H1 (cell line): Measurements from ENCODE around the gene DACT3. TPM values are rescaled to one million over a fixed set of nuclear protein-coding genes. Genes with fewer than 3 reads are reported as not detected.

Experiments
- CBX5 ChIP-seq: fragments of 300-800, 300-1000 bp; sonication (generic); IDR thresholded peaks from 2 replicates; pipeline ENCODE4 v1.7.1; 2016; ENCODE audit warnings: antibody characterized with exemption, low read length, low read depth
- CEBPB ChIP-seq: IDR thresholded peaks from 2 replicates; pipeline ENCODE4 v1.6.1; 2012; ENCODE audit warnings: low read depth, low read length
- CHD1 ChIP-seq: IDR thresholded peaks from 2 replicates; pipeline ENCODE4 v1.6.1; 2012; ENCODE audit warnings: low read depth, low read length, improper control_type of control experiment
- RAD21 ChIP-seq, 2 experiments: IDR thresholded peaks in 1 of 2; conservative IDR thresholded peaks in 1 of 2; 2 replicates each; pipeline ENCODE4 v1.6.1; 2011; ENCODE audit warnings: low read depth in 2 of 2, low read length in 2 of 2, improper control_type of control experiment in 1 of 2, inconsistent platforms in 1 of 2, mild to moderate bottlenecking in 1 of 2, moderate library complexity in 1 of 2
- SP2 ChIP-seq: IDR thresholded peaks from 2 replicates; pipeline ENCODE4 v1.6.1; 2012; ENCODE audit warnings: mild to moderate bottlenecking, low read length, inconsistent platforms
- TBP ChIP-seq: IDR thresholded peaks from 2 replicates; pipeline ENCODE4 v1.6.1; 2011; ENCODE audit warnings: low read depth, low read length, improper control_type of control experiment
- YY1 ChIP-seq: IDR thresholded peaks from 2 replicates; pipeline ENCODE4 v1.6.1; 2011; ENCODE audit warnings: low read depth, mild to moderate bottlenecking, low read length
- polyA plus RNA-seq, 7 experiments: library from polyadenylated mRNA; depleted of rRNA in 3 of 7; stranded (reverse) in 5 of 7; unstranded in 2 of 7; fragments of >200 nt in 5 of 7; fragments of 200-250 nt in 2 of 7; gene quantifications; 1 replicate in 5 of 7; 2 replicates in 1 of 7; 4 replicates in 1 of 7; pipeline versions ENCODE4 v1.2.1 to v1.2.3, GENCODE V29; 2011 to 2013; ENCODE audit warnings: missing spikeins in 2 of 7, mixed read lengths in 2 of 7
- total RNA-seq: library from RNA; stranded (reverse); fragmentation: NEBNext Ultra II Directional; extraction: Animal tissue kit (Norgen Biotek cat#: 25700); gene quantifications from 2 replicates; pipeline ENCODE4 v1.2.1, GENCODE V29; 2021
- TF ChIP-seq, protein P1 (sequence below): fragments of 300-600 bp; sonication (generic); IDR thresholded peaks from 2 replicates; pipeline ENCODE4 v1.7.1; 2012; ENCODE audit warnings: low read length, moderate library complexity, mild to moderate bottlenecking, inconsistent platforms; ENCODE audit not compliant: insufficient replicate concordance
- TF ChIP-seq, protein P2 (sequence below): IDR thresholded peaks from 2 replicates; pipeline ENCODE4 v1.6.1; 2012; ENCODE audit warnings: inconsistent platforms

The DACT3 gene
- total and polyA plus RNA-seq, 2 of the 8 experiments (the other 6 are each of a cell fraction or from before 2014, with no cell fraction given), result 1.8 to 2.0 TPM

DNA sequence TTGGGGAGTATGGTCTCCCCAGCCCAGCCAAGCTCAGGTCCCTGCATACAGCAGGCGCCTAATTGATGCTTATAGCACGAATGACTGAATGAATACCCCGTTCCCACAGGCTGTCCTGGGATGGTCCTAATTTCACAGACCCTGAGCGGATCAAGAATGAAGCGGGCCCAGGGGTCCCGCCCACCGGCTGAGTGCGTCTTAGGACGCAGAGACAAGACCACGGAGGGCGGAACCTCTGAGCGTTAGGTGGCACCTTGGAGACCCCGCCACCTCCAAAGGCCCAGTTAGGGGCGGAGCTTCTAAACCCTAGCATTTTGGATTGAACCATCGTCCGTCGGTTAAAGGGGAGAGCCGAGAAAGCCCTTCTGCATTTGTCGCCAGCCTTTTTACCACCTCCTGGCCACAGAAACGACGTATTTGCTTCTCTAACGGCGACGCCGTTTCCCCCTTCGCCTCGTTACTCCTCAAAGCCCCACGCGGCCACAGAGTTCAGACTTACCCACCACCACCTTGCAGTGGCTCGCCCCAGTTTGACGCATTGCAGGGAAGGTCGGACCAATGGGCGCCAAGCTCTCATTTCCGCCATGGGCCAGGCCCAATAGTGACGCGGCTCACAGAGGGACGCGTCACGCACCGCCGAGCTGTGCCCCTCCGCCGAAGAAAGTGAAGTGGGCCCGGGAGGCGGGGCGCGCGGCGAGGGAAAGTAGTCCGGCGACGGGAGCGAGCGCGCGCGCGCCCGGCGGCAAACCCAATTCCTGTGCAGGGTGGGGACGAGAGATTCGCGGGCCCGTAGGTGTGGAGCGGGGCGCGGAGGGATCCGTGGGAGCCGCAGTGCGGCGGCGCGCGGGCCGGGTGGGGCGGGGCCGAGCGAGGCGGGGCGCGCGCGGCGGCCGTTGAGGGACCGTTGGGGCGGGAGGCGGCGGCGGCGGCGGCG, 60.3 kb downstream of the DACT3 start (continued):
- TF ChIP-seq, protein P1, sequence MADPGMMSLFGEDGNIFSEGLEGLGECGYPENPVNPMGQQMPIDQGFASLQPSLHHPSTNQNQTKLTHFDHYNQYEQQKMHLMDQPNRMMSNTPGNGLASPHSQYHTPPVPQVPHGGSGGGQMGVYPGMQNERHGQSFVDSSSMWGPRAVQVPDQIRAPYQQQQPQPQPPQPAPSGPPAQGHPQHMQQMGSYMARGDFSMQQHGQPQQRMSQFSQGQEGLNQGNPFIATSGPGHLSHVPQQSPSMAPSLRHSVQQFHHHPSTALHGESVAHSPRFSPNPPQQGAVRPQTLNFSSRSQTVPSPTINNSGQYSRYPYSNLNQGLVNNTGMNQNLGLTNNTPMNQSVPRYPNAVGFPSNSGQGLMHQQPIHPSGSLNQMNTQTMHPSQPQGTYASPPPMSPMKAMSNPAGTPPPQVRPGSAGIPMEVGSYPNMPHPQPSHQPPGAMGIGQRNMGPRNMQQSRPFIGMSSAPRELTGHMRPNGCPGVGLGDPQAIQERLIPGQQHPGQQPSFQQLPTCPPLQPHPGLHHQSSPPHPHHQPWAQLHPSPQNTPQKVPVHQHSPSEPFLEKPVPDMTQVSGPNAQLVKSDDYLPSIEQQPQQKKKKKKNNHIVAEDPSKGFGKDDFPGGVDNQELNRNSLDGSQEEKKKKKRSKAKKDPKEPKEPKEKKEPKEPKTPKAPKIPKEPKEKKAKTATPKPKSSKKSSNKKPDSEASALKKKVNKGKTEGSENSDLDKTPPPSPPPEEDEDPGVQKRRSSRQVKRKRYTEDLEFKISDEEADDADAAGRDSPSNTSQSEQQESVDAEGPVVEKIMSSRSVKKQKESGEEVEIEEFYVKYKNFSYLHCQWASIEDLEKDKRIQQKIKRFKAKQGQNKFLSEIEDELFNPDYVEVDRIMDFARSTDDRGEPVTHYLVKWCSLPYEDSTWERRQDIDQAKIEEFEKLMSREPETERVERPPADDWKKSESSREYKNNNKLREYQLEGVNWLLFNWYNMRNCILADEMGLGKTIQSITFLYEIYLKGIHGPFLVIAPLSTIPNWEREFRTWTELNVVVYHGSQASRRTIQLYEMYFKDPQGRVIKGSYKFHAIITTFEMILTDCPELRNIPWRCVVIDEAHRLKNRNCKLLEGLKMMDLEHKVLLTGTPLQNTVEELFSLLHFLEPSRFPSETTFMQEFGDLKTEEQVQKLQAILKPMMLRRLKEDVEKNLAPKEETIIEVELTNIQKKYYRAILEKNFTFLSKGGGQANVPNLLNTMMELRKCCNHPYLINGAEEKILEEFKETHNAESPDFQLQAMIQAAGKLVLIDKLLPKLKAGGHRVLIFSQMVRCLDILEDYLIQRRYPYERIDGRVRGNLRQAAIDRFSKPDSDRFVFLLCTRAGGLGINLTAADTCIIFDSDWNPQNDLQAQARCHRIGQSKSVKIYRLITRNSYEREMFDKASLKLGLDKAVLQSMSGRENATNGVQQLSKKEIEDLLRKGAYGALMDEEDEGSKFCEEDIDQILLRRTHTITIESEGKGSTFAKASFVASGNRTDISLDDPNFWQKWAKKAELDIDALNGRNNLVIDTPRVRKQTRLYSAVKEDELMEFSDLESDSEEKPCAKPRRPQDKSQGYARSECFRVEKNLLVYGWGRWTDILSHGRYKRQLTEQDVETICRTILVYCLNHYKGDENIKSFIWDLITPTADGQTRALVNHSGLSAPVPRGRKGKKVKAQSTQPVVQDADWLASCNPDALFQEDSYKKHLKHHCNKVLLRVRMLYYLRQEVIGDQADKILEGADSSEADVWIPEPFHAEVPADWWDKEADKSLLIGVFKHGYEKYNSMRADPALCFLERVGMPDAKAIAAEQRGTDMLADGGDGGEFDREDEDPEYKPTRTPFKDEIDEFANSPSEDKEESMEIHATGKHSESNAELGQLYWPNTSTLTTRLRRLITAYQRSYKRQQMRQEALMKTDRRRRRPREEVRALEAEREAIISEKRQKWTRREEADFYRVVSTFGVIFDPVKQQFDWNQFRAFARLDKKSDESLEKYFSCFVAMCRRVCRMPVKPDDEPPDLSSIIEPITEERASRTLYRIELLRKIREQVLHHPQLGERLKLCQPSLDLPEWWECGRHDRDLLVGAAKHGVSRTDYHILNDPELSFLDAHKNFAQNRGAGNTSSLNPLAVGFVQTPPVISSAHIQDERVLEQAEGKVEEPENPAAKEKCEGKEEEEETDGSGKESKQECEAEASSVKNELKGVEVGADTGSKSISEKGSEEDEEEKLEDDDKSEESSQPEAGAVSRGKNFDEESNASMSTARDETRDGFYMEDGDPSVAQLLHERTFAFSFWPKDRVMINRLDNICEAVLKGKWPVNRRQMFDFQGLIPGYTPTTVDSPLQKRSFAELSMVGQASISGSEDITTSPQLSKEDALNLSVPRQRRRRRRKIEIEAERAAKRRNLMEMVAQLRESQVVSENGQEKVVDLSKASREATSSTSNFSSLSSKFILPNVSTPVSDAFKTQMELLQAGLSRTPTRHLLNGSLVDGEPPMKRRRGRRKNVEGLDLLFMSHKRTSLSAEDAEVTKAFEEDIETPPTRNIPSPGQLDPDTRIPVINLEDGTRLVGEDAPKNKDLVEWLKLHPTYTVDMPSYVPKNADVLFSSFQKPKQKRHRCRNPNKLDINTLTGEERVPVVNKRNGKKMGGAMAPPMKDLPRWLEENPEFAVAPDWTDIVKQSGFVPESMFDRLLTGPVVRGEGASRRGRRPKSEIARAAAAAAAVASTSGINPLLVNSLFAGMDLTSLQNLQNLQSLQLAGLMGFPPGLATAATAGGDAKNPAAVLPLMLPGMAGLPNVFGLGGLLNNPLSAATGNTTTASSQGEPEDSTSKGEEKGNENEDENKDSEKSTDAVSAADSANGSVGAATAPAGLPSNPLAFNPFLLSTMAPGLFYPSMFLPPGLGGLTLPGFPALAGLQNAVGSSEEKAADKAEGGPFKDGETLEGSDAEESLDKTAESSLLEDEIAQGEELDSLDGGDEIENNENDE, result no peak
- TF ChIP-seq TBP, result peak; percentile 68
- TF ChIP-seq CEBPB, result no peak
- no peak for TF ChIP-seq RAD21 (IDR thresholded peaks at IDR 0.05 in 1 of 2, conservative IDR thresholded peaks at IDR 0.05 in 1 of 2; ENCODE audit: low read depth in 2 of 2, low read length in 2 of 2)
- TF ChIP-seq CBX5, result no peak
- TF ChIP-seq SP2, result no peak
- no peak for TF ChIP-seq YY1
- TF ChIP-seq, protein P2, sequence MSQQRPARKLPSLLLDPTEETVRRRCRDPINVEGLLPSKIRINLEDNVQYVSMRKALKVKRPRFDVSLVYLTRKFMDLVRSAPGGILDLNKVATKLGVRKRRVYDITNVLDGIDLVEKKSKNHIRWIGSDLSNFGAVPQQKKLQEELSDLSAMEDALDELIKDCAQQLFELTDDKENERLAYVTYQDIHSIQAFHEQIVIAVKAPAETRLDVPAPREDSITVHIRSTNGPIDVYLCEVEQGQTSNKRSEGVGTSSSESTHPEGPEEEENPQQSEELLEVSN, result no peak
- peak; percentile 96 for TF ChIP-seq CHD1
